HL-60 (cell line): Measurements from ENCODE around the gene LYG1.
"Not testable (repeated sequence)": the region's sequence is repeated elsewhere in the genome, so short reads cannot be mapped to it uniquely, and the experiment has no call there.

Source experiments
- CTCF ChIP-seq: IDR thresholded peaks from one replicate; pipeline ENCODE4 v1.5.1; 2011; ENCODE audit warnings: low read length, control low read depth, inconsistent platforms; ENCODE audit not compliant: insufficient read depth
- GABPA ChIP-seq: IDR thresholded peaks from 2 replicates; pipeline ENCODE4 v1.6.1; 2012; ENCODE audit warnings: low read depth
- POLR2AphosphoS5 ChIP-seq: IDR thresholded peaks from 2 replicates; pipeline ENCODE4 v1.6.1; 2012; ENCODE audit warnings: low read depth
- REST ChIP-seq: IDR thresholded peaks from 2 replicates; pipeline ENCODE4 v1.6.1; 2012; ENCODE audit warnings: low read depth; ENCODE audit not compliant: insufficient replicate concordance
- SPI1 ChIP-seq: IDR thresholded peaks from 2 replicates; pipeline ENCODE4 v1.6.1; 2012; ENCODE audit warnings: low read depth, mild to moderate bottlenecking, borderline replicate concordance

GRCh38 chr2:99301097-99301496, at the start of gene LYG1:
- not testable (repeated sequence) for TF ChIP-seq CTCF, POLR2AphosphoS5, REST, GABPA, SPI1
